H1 (cell line): Measurements from ENCODE around the gene RSRC2.

Experiments used
- EGR1 ChIP-seq: IDR thresholded peaks from 2 replicates; pipeline ENCODE4 v1.6.1; 2011; ENCODE audit warnings: low read depth, low read length, borderline replicate concordance
- EZH2 ChIP-seq: fragments of 200-600 bp; sonication (generic); IDR thresholded peaks from 2 replicates; pipeline ENCODE4 v1.7.1; 2012; ENCODE audit warnings: low read depth, mild to moderate bottlenecking, moderate library complexity, low read length, inconsistent platforms; ENCODE audit not compliant: severe bottlenecking
- JUND ChIP-seq: IDR thresholded peaks from 2 replicates; pipeline ENCODE4 v1.6.1; 2011; ENCODE audit warnings: mild to moderate bottlenecking, improper control_type of control experiment, low read length
- POLR2A ChIP-seq, 2 experiments: IDR thresholded peaks; 1 replicate in 1 of 2; 2 replicates in 1 of 2; pipeline ENCODE4 v1.6.1; 2011; ENCODE audit warnings: low read depth in 2 of 2, low read length in 2 of 2, mild to moderate bottlenecking in 2 of 2; ENCODE audit errors: control extremely low read depth in 1 of 2
- RNF2 ChIP-seq: fragments of 200-900, 300-1000 bp; sonication (generic); IDR thresholded peaks from 2 replicates; pipeline ENCODE4 v1.7.1; 2016; ENCODE audit warnings: borderline replicate concordance, low read depth, mild to moderate bottlenecking, antibody characterized with exemption, low read length; ENCODE audit not compliant: poor library complexity, severe bottlenecking; ENCODE audit errors: missing control alignments
- SIX5 ChIP-seq: IDR thresholded peaks from 2 replicates; pipeline ENCODE4 v1.6.1; 2011; ENCODE audit warnings: mild to moderate bottlenecking, low read depth, low read length
- TAF1 ChIP-seq: IDR thresholded peaks from 2 replicates; pipeline ENCODE4 v1.6.1; 2011; ENCODE audit warnings: mild to moderate bottlenecking, low read depth, low read length

GRCh38 chr12:122516544-122517361 is 10.0 kb downstream of the RSRC2 start:
- TF ChIP-seq SIX5 (no peak), RNF2 (no peak), EZH2 (no peak), TAF1 (no peak), EGR1 (no peak), POLR2A (IDR thresholded peaks at IDR 0.05; ENCODE audit: control extremely low read depth in 1 of 2, low read depth in 2 of 2, low read length in 2 of 2) (no peak), JUND (no peak)
